ENCODE results near the gene TMEM8B.

DNA sequence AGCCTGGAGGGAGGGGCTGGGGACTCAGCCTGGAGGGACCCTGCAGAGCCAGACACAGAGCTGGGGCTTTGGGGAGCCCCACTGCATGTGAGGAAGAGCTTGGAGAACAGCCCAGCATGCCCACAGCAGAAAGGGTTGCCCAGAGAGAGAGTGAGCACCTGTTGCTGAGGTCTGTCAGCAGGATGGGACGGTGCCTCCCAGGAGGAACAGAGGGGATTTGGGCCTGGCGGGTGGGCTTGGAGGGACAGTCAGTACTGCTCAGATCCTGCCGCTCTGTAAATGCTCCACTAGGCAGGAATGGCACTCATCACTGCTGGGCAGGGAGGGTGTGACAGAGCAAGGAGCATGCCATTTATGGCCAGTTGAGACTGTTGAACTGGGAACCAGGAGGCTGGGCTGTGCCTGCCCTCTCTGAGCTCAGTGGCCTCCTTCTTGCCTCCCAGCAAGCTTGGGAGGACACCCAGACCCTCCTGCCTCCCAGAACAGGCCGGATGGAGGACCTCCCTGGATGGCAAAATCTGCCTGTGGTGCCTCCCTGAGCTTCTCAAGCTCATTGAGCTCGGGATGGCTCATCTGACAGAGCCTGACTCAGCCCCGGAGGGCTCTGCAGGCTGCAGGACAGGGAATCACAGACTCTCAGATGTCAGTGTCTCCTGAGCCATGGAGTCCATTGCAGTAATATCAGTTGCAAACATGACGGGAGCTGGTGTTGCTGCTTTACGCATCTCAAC is 76.2 kb downstream of the TMEM8B start:
- TF ChIP-seq POLR2A (IDR thresholded peaks at IDR 0.05), result no peak
- TF ChIP-seq, protein P1, sequence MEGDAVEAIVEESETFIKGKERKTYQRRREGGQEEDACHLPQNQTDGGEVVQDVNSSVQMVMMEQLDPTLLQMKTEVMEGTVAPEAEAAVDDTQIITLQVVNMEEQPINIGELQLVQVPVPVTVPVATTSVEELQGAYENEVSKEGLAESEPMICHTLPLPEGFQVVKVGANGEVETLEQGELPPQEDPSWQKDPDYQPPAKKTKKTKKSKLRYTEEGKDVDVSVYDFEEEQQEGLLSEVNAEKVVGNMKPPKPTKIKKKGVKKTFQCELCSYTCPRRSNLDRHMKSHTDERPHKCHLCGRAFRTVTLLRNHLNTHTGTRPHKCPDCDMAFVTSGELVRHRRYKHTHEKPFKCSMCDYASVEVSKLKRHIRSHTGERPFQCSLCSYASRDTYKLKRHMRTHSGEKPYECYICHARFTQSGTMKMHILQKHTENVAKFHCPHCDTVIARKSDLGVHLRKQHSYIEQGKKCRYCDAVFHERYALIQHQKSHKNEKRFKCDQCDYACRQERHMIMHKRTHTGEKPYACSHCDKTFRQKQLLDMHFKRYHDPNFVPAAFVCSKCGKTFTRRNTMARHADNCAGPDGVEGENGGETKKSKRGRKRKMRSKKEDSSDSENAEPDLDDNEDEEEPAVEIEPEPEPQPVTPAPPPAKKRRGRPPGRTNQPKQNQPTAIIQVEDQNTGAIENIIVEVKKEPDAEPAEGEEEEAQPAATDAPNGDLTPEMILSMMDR (IDR thresholded peaks at IDR 0.05), result no peak
- TF ChIP-seq POLR2AphosphoS5 (IDR thresholded peaks at IDR 0.05), result no peak

All from gastroesophageal sphincter (tissue), 3 donors.